OCI-LY1 (cell line): ENCODE measurements around the gene TMCC2.

Source experiments
- H2AFZ ChIP-seq: fragments of 200-600 bp; sonication (generic), shearing (Covaris generic); 2 replicates; pipeline ENCODE4 v1.6.0; 2014; ENCODE audit warnings: antibody characterized with exemption, mild to moderate bottlenecking, low read length
- H3F3A ChIP-seq: fragments of 200-600 bp; sonication (generic), shearing (Covaris generic); 2 replicates; pipeline ENCODE4 v1.6.0; 2014; ENCODE audit warnings: mild to moderate bottlenecking, antibody characterized with exemption, low read length, moderate library complexity; ENCODE audit not compliant: insufficient read depth
- H3K27ac ChIP-seq: fragments of 200-600 bp; sonication (generic); 2 replicates; pipeline ENCODE4 v1.5.1; 2014; ENCODE audit warnings: low read length, mixed run types, mild to moderate bottlenecking, low read depth; ENCODE audit not compliant: poor library complexity, severe bottlenecking
- H3K27me3 ChIP-seq: fragments of 200-600 bp; sonication (generic); 2 replicates; pipeline ENCODE4 v1.6.0; 2014; ENCODE audit warnings: antibody characterized with exemption, mild to moderate bottlenecking, low read length, moderate library complexity; ENCODE audit not compliant: insufficient read depth
- H3K36me3 ChIP-seq: fragments of 200-600 bp; sonication (generic); 2 replicates; pipeline ENCODE4 v1.6.1; 2014; ENCODE audit warnings: mild to moderate bottlenecking, antibody characterized with exemption, low read length, moderate library complexity, mixed read lengths; ENCODE audit not compliant: insufficient read depth
- H3K4me1 ChIP-seq: fragments of 200-600 bp; sonication (generic); 2 replicates; pipeline ENCODE4 v1.5.1; 2014; ENCODE audit warnings: mild to moderate bottlenecking, low read length, moderate library complexity; ENCODE audit not compliant: insufficient read depth, severe bottlenecking
- H3K4me2 ChIP-seq: fragments of 200-600 bp; sonication (generic), shearing (Covaris generic); 2 replicates; pipeline ENCODE4 v1.6.1; 2014; ENCODE audit warnings: low read length
- H3K4me3 ChIP-seq: fragments of 200-600 bp; sonication (generic); 2 replicates; pipeline ENCODE4 v1.5.1; 2014; ENCODE audit warnings: low read length, low read depth, mild to moderate bottlenecking, mixed read lengths; ENCODE audit not compliant: poor library complexity, severe bottlenecking
- H3K79me2 ChIP-seq: fragments of 200-600 bp; shearing (Covaris generic); 2 replicates; pipeline ENCODE4 v1.6.1; 2016; ENCODE audit warnings: mixed run types, low read length, mixed read lengths; ENCODE audit not compliant: insufficient read depth
- H3K9ac ChIP-seq: fragments of 200-600 bp; sonication (generic), shearing (Covaris generic); 2 replicates; pipeline ENCODE4 v1.6.1; 2014; ENCODE audit warnings: mild to moderate bottlenecking, low read length, mixed read lengths
- H3K9me2 ChIP-seq: fragments of 200-600 bp; sonication (generic), shearing (Covaris generic); 2 replicates; pipeline ENCODE4 v1.6.1; 2014; ENCODE audit warnings: low read depth, mild to moderate bottlenecking, low read length, mixed read lengths
- H3K9me3 ChIP-seq: fragments of 200-600 bp; shearing (Covaris generic); 2 replicates; pipeline ENCODE4 v1.6.1; 2014; ENCODE audit warnings: low read length, mixed read lengths
- H4K20me1 ChIP-seq: fragments of 200-600 bp; sonication (generic), shearing (Covaris generic); 2 replicates; pipeline ENCODE4 v1.6.0; 2016; ENCODE audit warnings: mild to moderate bottlenecking, low read length; ENCODE audit not compliant: insufficient read depth
- EZH2 ChIP-seq: fragments of 200-600 bp; sonication (generic), shearing (Covaris generic); IDR thresholded peaks from 2 replicates; pipeline ENCODE4 v1.8.0; 2017; ENCODE audit warnings: borderline replicate concordance, mixed run types, mild to moderate bottlenecking, antibody characterized with exemption, low read length, moderate library complexity, mixed read lengths
- TF ChIP-seq, protein P1 (sequence below): fragments of 200-600 bp; sonication (generic), shearing (Covaris generic); IDR thresholded peaks from 2 replicates; pipeline ENCODE4 v1.5.1; 2017; ENCODE audit warnings: mild to moderate bottlenecking, antibody characterized with exemption, low read length, moderate library complexity, mixed read lengths

Gene TMCC2

GRCh38 chr1:205228093-205228521 lies 361 bp downstream of the TMCC2 start:
- no peak overlapping the region for H2AFZ ChIP-seq
- H3K4me3 ChIP-seq: peak overlapping the region; percentile 63
- peak overlapping the region; percentile 68 for H3K4me2 ChIP-seq
- H4K20me1 ChIP-seq: no peaks in the 10 kb centered on the region
- H3K27me3 ChIP-seq: no peaks in the 10 kb centered on the region
- H3K9me2 ChIP-seq: no peaks in the 10 kb centered on the region
- no peak overlapping the region for H3K27ac ChIP-seq
- no peaks in the 10 kb centered on the region for H3F3A ChIP-seq
- H3K9ac ChIP-seq: no peak overlapping the region; the same call in 1 of the 2 replicates
- no peaks in the 10 kb centered on the region for H3K79me2 ChIP-seq
- TF ChIP-seq EZH2: no peak
- TF ChIP-seq, protein P1, sequence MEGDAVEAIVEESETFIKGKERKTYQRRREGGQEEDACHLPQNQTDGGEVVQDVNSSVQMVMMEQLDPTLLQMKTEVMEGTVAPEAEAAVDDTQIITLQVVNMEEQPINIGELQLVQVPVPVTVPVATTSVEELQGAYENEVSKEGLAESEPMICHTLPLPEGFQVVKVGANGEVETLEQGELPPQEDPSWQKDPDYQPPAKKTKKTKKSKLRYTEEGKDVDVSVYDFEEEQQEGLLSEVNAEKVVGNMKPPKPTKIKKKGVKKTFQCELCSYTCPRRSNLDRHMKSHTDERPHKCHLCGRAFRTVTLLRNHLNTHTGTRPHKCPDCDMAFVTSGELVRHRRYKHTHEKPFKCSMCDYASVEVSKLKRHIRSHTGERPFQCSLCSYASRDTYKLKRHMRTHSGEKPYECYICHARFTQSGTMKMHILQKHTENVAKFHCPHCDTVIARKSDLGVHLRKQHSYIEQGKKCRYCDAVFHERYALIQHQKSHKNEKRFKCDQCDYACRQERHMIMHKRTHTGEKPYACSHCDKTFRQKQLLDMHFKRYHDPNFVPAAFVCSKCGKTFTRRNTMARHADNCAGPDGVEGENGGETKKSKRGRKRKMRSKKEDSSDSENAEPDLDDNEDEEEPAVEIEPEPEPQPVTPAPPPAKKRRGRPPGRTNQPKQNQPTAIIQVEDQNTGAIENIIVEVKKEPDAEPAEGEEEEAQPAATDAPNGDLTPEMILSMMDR: no peak
- H3K4me1 ChIP-seq: peaks cover 36% of the 10 kb centered on the region
- no peaks in the 10 kb centered on the region for H3K36me3 ChIP-seq
- no peaks in the 10 kb centered on the region for H3K9me3 ChIP-seq

GRCh38 chr1:205229399-205229871 lies 1.7 kb downstream of the TMCC2 start:
- H2AFZ ChIP-seq: no peak overlapping the region

GRCh38 chr1:205229916-205230700 lies 2.4 kb downstream of the TMCC2 start:
- Histone ChIP-seq H3K9ac (no peak overlapping the region; the same call in 1 of the 2 replicates), H3F3A (no peaks in the 10 kb centered on the region), H3K9me3 (no peaks in the 10 kb centered on the region), H3K9me2 (no peaks in the 10 kb centered on the region), H3K79me2 (no peaks in the 10 kb centered on the region), H3K27ac (no peak overlapping the region), H3K36me3 (no peaks in the 10 kb centered on the region), H2AFZ (no peak overlapping the region), H4K20me1 (no peaks in the 10 kb centered on the region), H3K4me2 (peak overlapping the region; percentile 48), H3K27me3 (no peaks in the 10 kb centered on the region), H3K4me3 (peak overlapping the region; percentile 12), H3K4me1 (peaks cover 36% of the 10 kb centered on the region)
- TF ChIP-seq EZH2: no peak
- TF ChIP-seq, protein P1: no peak

More at GRCh38 chr1:205229399-205229871, 1.7 kb downstream of the TMCC2 start:
- H3K27me3 ChIP-seq: no peaks in the 10 kb centered on the region
- H3K4me2 ChIP-seq: peak overlapping the region; percentile 68
- H4K20me1 ChIP-seq: no peaks in the 10 kb centered on the region
- no peaks in the 10 kb centered on the region for H3K9me3 ChIP-seq
- H3K9me2 ChIP-seq: no peaks in the 10 kb centered on the region
- H3K79me2 ChIP-seq: no peaks in the 10 kb centered on the region
- H3K4me3 ChIP-seq: peak overlapping the region; percentile 63
- no peak overlapping the region for H3K27ac ChIP-seq
- no peaks in the 10 kb centered on the region for H3F3A ChIP-seq
- TF ChIP-seq EZH2: no peak
- TF ChIP-seq, protein P1: no peak
- no peak overlapping the region; the same call in 1 of the 2 replicates for H3K9ac ChIP-seq
- H3K36me3 ChIP-seq: no peaks in the 10 kb centered on the region
- peaks cover 36% of the 10 kb centered on the region for H3K4me1 ChIP-seq
